Measurements from ENCODE around the gene PPP3R2.
A peak's percentile ranks its signal among the peaks of the same experiment; 100 is the strongest.
"Not testable (repeated sequence)": the region's sequence is repeated elsewhere in the genome, so short reads cannot be mapped to it uniquely, and the experiment has no call there.

PPP3R2 gene

GRCh38 chr9:101594796-101595195 is at the start of gene PPP3R2:
PPP3R2 (minus strand) TSS chr9:101594969; CDS start chr9:101594921, 48 bp downstream.
- no peak for DNase-seq (ENCODE audit: low spot score)

- DNase-seq (ENCODE audit: low spot score) = peak; percentile 17
These were observed 45.3 kb upstream of the PPP3R2 start for GRCh38 chr9:101639785-101640665.

GRCh38 chr9:101639311-101639710 is 44.5 kb upstream of the PPP3R2 start:
- DNase-seq (ENCODE audit: low spot score) = no peak

GRCh38 chr9:101636247-101636646 is 41.5 kb upstream of the PPP3R2 start:
- DNase-seq (ENCODE audit: low spot score) = no peak

- DNase-seq (ENCODE audit: low spot score) = no peak
These were observed 40.7 kb upstream of the PPP3R2 start for GRCh38 chr9:101635473-101635872.

- no peak for DNase-seq (ENCODE audit: low spot score)
These were observed 40.1 kb upstream of the PPP3R2 start for GRCh38 chr9:101634741-101635409.

- DNase-seq (ENCODE audit: low spot score) = no peak
These were observed 37.8 kb upstream of the PPP3R2 start for GRCh38 chr9:101632611-101633010.

GRCh38 chr9:101631892-101632291 is 37.1 kb upstream of the PPP3R2 start:
- DNase-seq (ENCODE audit: low spot score) = no peak

- no peak for DNase-seq (ENCODE audit: low spot score)
These were observed 34.9 kb upstream of the PPP3R2 start for GRCh38 chr9:101629636-101630035.

- DNase-seq (ENCODE audit: low spot score) = no peak
These were observed 33.4 kb upstream of the PPP3R2 start for GRCh38 chr9:101628173-101628572.

GRCh38 chr9:101626295-101626694 is 31.5 kb upstream of the PPP3R2 start:
- DNase-seq (ENCODE audit: low spot score) = no peak

- DNase-seq (ENCODE audit: low spot score) = no peak
These were observed 31.1 kb upstream of the PPP3R2 start for GRCh38 chr9:101625876-101626275.

- DNase-seq (ENCODE audit: low spot score) = no peak
These were observed 25.7 kb upstream of the PPP3R2 start for GRCh38 chr9:101620452-101620851.

GRCh38 chr9:101618698-101619097 is 23.9 kb upstream of the PPP3R2 start:
- DNase-seq (ENCODE audit: low spot score) = no peak

GRCh38 chr9:101605547-101605946 is 10.8 kb upstream of the PPP3R2 start:
- no peak for DNase-seq (ENCODE audit: low spot score)

- DNase-seq (ENCODE audit: low spot score) = no peak
These were observed 9.5 kb upstream of the PPP3R2 start for GRCh38 chr9:101604296-101604695.

GRCh38 chr9:101601904-101602765 is 7.4 kb upstream of the PPP3R2 start:
- peak; percentile 75 for DNase-seq (ENCODE audit: low spot score)

- no peak for DNase-seq (ENCODE audit: low spot score)
These were observed 1.4 kb downstream of the PPP3R2 start for GRCh38 chr9:101593345-101593744.

GRCh38 chr9:101592788-101593187 is 2.0 kb downstream of the PPP3R2 start:
- no peak for DNase-seq (ENCODE audit: low spot score)

GRCh38 chr9:101591787-101592446 is 2.9 kb downstream of the PPP3R2 start:
- no peak for DNase-seq (ENCODE audit: low spot score)

- DNase-seq (ENCODE audit: low spot score) = no peak
These were observed 3.9 kb downstream of the PPP3R2 start for GRCh38 chr9:101590901-101591300.

GRCh38 chr9:101590074-101590473 is 4.7 kb downstream of the PPP3R2 start:
- not testable (repeated sequence) for DNase-seq (ENCODE audit: low spot score)
